Kidney tubule cell (primary cell): ENCODE results near the gene PPP3R1.

Experiments
- DNase-seq: peaks from one replicate; pipeline ENCODE4 v3.0.0-alpha.2; 2018; ENCODE audit warnings: low spot score

PPP3R1 gene

DNA sequence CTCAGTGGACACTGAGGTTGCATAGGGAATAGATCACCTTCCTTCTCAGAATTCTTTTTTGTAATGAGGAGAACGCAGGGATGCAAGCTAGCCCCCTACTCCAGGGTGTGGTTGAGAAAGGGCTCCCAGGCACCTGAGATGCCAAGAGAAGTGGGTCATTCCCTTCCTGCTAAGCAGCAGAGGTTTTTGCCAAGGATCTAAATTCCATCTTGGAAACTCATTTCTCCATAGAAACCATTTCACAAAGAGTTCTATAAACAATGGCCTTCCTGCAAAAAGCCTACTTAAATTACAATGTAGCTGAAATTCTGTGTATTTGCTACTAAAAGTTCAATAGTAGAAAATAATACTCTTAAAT, 3.7 kb upstream of the PPP3R1 start:
- DNase-seq: peak; percentile 55

GRCh38 chr2:68253219-68254068, 1.1 kb upstream of the PPP3R1 start:
- DNase-seq: peak; percentile 43

DNA sequence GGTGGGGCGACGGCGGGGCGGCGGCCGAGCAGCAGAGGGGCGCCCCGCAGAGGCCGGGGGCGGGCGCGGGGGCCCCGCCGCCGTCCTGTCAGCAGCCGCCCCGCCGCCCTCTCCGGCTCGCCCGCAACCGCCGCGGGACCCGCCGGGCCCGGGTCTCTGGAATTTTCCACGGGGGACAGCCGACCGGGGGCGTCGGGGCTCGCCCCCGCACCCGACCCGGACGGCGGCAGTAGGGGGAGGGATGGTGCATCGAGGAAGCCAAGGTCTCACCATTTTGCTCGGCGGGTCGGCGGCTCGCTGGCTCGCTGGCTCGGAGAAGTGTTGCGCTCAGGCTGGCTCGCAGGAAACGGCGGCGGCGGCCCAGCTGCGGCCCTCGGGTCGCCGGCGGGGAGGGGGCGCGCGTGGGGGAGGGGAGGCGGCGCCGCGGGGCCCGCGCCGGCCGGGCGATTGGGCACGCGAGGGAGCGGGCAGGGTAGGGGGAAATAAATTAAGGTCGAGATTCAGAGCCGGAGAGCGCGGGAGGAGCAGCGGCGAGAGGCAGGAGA, 405 bp downstream of the PPP3R1 start:
- DNase-seq: peak; percentile 18

DNA sequence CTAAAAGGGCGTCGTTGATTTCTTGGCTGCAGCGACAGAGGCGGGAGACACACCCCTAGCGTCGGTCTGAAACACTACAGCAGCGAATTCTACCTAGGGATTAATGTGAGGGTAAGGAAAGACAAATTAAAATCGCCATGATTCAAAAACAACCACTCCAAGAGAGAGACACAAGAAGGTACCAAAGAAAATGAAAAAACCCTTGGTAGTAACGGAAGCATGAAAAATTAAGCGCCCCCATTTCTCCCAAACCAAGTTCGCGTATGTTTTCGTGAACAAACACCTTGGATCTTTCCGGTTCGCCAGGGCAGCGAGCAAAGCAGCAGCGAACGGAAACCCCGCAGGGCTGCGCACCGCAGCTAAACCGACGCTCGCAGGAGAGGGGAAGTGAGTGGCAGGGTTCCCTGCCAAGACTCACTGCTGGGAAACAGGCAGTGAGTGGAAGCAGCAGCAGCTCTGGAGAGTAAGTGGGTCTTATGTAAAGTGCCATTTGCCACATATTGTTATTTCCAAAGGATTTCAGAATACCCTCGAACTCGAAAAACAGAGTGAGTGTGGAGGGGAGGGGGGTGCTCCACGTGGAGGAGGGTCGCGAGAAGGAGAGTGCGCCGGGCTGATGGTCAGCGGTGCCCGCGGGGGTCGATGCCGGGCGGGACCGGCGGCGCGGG, 1.0 kb downstream of the PPP3R1 start:
- DNase-seq: peak; percentile 85

- no peak for DNase-seq
Observed at GRCh38 chr2:68250652-68251186, 1.6 kb downstream of the PPP3R1 start.

DNA sequence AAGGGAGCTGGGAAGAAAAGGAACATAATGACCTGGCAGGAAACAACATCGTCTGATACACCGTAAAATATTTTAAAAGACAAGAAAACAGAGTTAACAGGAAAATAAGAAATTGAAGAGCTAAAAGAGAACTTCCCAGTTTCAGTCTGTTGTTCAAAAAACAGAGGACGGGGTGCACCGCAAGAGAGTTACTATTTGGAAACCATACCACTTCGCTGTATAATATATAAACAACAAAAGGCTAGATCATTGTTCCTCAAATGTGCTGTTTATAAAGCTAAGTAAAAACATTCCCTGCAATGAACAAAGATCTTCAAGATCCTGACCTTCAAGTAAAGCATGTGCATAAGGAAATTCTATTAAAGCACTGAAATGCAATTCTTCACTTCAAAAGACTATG, 2.1 kb downstream of the PPP3R1 start:
- no peak for DNase-seq

GRCh38 chr2:68248806-68249205, 3.5 kb downstream of the PPP3R1 start:
- peak; percentile 33 for DNase-seq

DNA sequence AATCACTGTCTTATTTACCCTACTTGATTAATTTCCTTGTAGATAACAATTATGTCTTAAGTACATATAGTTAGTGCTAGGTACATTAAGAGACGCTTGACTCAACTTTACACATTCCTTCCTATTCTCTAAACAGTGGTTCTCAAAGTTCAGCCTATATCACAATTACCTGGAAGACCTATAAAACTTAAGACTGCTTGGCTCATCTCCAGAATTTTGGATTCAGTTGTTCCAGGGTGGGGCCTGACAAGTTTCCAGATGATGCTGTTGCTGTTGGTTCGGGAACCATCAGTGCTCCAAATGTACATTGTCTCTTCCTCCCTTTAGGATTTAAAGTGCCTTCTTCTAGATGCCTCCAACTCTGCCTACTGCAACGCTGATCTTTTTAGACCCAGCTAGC, 4.0 kb downstream of the PPP3R1 start:
- no peak for DNase-seq

GRCh38 chr2:68246396-68246795, 5.9 kb downstream of the PPP3R1 start:
- no peak for DNase-seq

DNA sequence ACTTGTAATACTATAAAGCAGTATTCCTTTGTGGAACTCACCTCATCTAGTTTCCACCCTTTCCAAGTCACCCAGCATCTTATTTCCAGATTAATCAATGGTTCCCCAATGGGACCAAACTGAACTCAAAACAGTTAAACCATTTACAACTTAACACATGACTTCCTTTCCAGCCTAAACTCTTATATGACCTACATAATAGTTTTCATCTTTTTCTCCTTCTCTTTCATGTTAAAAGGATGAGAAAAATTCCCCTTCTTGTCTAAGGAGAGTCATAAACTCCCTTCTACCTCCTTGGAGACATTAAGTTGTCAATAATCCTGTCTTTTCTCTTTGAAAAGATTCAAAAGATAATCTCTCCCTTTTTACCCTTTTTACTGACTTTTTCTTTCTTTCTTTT, 6.7 kb downstream of the PPP3R1 start:
- no peak for DNase-seq

GRCh38 chr2:68245066-68245465, 7.3 kb downstream of the PPP3R1 start:
- DNase-seq: no peak

DNA sequence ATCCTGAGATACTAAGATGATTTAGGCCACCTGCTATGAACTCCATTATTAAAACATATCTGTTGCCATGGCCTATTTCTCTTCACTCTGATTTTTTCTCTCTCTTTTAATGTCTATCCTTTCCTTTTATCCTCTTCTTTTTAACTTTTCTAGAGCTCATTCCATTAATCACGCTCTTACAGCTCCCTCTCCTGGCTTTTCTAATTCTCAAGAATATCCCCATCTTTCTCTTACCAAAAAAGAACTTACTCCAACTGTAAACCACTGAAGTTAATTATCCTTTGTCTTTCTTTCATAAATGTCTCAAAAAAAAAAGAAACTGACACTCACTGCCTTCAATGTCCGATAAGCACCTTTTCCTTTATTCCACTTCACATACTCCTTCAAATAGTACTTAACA, 7.9 kb downstream of the PPP3R1 start:
- DNase-seq: no peak

DNA sequence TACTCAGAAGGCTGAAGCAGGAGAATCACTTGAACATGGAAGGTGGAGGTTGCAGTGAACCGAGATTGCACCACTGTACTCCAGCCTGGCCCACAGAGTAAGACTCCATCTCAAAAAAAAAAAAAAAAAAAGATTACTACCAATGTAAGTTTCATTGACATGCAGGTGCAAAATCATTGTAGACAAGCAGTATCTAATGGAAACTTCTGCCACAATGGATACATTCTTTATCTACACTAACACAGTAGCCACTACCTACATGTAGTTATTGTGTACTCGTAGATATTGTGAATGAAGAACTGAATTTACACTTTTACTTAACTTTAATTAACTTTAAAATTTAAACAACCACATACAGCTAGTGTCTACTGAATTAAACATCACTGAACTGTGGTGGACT, 10.6 kb downstream of the PPP3R1 start:
- no peak for DNase-seq

- DNase-seq: no peak
Observed at GRCh38 chr2:68240446-68240845, 11.9 kb downstream of the PPP3R1 start.

GRCh38 chr2:68238955-68239822, 13.1 kb downstream of the PPP3R1 start:
- no peak for DNase-seq

DNA sequence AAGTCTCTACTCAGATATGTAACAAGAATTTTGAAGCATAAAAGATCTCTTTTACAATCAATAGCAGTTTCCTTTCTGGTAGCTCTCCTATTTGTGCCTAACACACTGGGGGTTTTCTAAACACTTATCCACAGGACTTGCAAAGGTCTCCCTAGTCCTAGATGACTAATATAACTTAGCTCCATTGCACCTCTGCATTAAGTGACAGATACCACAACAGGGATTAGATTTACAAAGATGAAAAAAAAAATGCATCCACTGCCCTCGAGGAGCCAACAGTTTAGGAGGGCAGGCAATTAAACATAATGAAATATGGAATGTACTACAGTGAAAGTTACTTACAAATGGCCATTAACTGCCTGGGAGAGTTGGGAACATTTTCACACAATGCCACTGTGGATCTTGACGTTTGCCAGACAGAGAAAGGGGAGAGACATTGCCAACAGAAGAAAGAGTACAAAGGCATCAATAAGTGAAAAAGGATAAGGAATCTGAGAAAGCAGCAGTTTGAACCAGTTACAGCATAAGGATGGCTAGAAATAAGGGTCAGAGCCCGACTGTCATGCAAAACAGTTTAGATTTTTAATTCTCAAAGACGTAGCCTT, 14.3 kb downstream of the PPP3R1 start:
- no peak for DNase-seq

- DNase-seq: peak; percentile 16
Observed at GRCh38 chr2:68237404-68237803, 14.9 kb downstream of the PPP3R1 start.

DNA sequence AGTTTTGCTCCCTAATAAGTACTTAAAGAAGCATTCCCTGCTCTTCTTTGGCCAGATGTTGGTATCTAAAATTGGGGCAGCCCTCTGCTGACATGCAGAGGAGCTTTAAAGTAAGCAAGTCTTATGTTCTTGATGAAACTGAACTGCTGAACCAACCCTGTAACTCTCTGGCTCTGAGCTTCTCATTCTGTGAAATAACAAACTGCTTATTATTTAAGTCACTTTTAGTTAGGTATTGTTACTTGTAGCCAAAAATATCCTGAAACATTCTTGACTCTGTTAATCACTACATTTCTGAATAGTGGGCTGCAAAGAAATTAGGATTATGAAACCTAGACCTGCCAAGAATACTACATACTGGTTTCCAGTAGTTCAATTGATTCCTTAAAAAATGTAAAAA, 15.5 kb downstream of the PPP3R1 start:
- DNase-seq: no peak

GRCh38 chr2:68236103-68236734, 16.1 kb downstream of the PPP3R1 start:
- no peak for DNase-seq

DNA sequence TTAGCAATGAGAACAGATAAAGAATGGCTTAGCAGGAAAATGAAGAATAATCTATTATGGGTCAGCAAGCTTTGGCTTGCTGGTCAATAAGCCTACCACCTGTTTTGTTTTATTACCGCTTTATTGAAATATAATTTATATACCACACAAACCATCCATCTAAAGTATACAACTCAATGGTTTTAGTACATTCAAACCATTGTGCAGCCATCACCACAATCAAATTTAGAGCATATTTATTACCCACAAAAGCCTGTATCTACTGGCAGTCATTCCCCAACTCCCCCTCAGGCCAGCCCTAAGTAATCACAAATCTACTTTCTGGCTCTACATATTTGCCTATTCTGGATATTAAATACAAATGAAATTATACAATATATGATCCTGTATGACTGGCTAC, 17.2 kb downstream of the PPP3R1 start:
- DNase-seq: no peak

GRCh38 chr2:68234405-68234804, 17.9 kb downstream of the PPP3R1 start:
- DNase-seq: no peak
